Stomach (tissue), 9 donors: Measurements from ENCODE around the gene ZSCAN30. TPM values are rescaled to one million over a fixed set of nuclear protein-coding genes. Genes with fewer than 3 reads are reported as not detected.

Source experiments
- DNase-seq, 2 donors: peaks; one replicate each; pipeline versions ENCODE4 v3.0.0 to v3.0.0-alpha.2; 2013 to 2019
- H3K27ac ChIP-seq, 5 donors: fragments of 200-600 bp in 4 of 5; sonication (generic) in 4 of 5; one replicate each; pipeline ENCODE4 v1.5.1; 2013 to 2019; ENCODE audit warnings: mild to moderate bottlenecking in 1 of 5, moderate library complexity in 1 of 5
- H3K27me3 ChIP-seq, 3 donors: fragments of 200-600 bp; sonication (generic); one replicate each; pipeline ENCODE4 v1.5.1; 2017 to 2019; ENCODE audit warnings: mixed run types in 1 of 3
- H3K36me3 ChIP-seq, 4 donors: fragments of 200-600 bp; sonication (generic); 1 replicate in 3 of 4; 2 replicates in 1 of 4; pipeline ENCODE4 v1.5.1; 2016 to 2019
- H3K4me1 ChIP-seq, 4 donors: fragments of 200-600 bp; sonication (generic); one replicate each; pipeline ENCODE4 v1.5.1; 2016 to 2019
- H3K4me3 ChIP-seq, 4 donors: fragments of 200-600 bp; sonication (generic) in 3 of 4; one replicate each; pipeline ENCODE4 v1.5.1; 2016 to 2019; ENCODE audit warnings: mild to moderate bottlenecking in 1 of 4
- H3K9me3 ChIP-seq, 4 donors: fragments of 200-600 bp; sonication (generic); one replicate each; pipeline ENCODE4 v1.5.1; 2016 to 2019
- EP300 ChIP-seq: sonication (generic); formaldehyde crosslinking; IDR thresholded peaks from one replicate; pipeline ENCODE4 v1.6.1; 2017; ENCODE audit warnings: antibody characterized with exemption
- POLR2A ChIP-seq, 4 donors: fragments of 450-650 bp; IDR thresholded peaks; one replicate each; pipeline ENCODE4 v1.6.1; 2016; ENCODE audit warnings: antibody characterized with exemption in 4 of 4, control low read depth in 2 of 4, mild to moderate bottlenecking in 1 of 4, moderate library complexity in 1 of 4
- POLR2AphosphoS5 ChIP-seq, 3 donors: sonication (generic); formaldehyde crosslinking; IDR thresholded peaks; one replicate each; pipeline ENCODE4 v1.6.1; 2016; ENCODE audit warnings: antibody characterized with exemption in 3 of 3
- WGBS, 5 donors: extraction: QIAGEN DNeasy Blood & Tissue Kit in 3 of 5; methylation state at CpG; one replicate each; pipeline versions ENCODE4 v1.1.5 to v1.1.7; 2013 to 2018; 5-methylcytosine and 5-hydroxymethylcytosine counted together
- intact Hi-C: fragments of 100-400 bp; cut with DNase I; formaldehyde crosslinking; loops from one replicate; pipeline ENCODE4 v1.15.1; 2023; ENCODE audit warnings: low total_unique reads
- polyA plus RNA-seq, 3 donors: library from polyadenylated mRNA; stranded (reverse); fragments of 200-250 nt; gene quantifications; one replicate each; pipeline ENCODE4 v1.2.3, GENCODE V29; 2013
- total RNA-seq, 5 donors: library from RNA; depleted of rRNA; stranded (reverse); fragments of >200 nt; gene quantifications; one replicate each; pipeline versions ENCODE4 v1.1.0 to v1.2.3, GENCODE V29; 2014 to 2016
- TF ChIP-seq, protein P1 (sequence below), 7 experiments: fragments of 450-650 bp in 4 of 7; fragments of 200-600 bp in 3 of 7; sonication (generic) in 3 of 7; IDR thresholded peaks; one replicate each; pipeline ENCODE4 v1.5.1; 2016 to 2019; ENCODE audit warnings: antibody characterized with exemption in 7 of 7, control low read depth in 2 of 7, mild to moderate bottlenecking in 1 of 7
- donor health status: healthy with polysubstance abuse.
- donor health status: Bipolar disorder and iron deficiency.
- donor health status: healthy.

The ZSCAN30 gene
- total and polyA plus RNA-seq, 8 donors: 3.7 to 22.0 (median 9.6) TPM

DNA sequence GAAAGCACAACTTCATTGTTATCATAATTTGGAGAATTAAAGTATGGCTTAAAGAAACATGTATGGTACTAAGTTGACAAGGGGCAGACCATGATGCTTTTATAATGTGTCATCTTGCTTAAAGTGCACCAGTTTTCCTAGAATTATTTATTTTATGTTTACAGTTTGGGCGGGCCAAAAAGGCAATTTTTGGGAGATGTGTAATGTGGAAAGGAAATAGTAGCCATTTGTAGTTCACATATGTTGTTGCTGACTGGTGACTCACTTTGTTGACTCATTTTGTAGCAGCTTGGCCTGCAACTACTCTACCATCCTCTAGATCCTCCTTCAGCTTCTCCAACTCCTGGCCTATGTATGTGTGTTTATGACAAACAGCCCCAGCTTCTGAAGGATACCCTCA, 7.7 kb downstream of the ZSCAN30 start:
- Histone ChIP-seq H3K4me3 (no peak overlapping the region), H3K36me3 (peaks cover 0 to 20% (median 15%) of the 10 kb centered on the region in 4 donors), H3K4me1 (peaks cover 0 to 3% (median 0%) of the 10 kb centered on the region in 4 donors), H3K27me3 (no peaks in the 10 kb centered on the region), H3K27ac (no peak overlapping the region), H3K9me3 (peaks cover 0 to 5% (median 0%) of the 10 kb centered on the region in 4 donors)
- no peak for DNase-seq
- intact Hi-C loops: no loop called here
- 62 to 90% (median 84%) methylated on average over 1 of the region's 1 CpG for WGBS, 5 donors
- TF ChIP-seq POLR2AphosphoS5 (IDR thresholded peaks at IDR 0.05) (no peak), POLR2A (IDR thresholded peaks at IDR 0.05) (no peak), EP300 (no peak)
- TF ChIP-seq, protein P1, sequence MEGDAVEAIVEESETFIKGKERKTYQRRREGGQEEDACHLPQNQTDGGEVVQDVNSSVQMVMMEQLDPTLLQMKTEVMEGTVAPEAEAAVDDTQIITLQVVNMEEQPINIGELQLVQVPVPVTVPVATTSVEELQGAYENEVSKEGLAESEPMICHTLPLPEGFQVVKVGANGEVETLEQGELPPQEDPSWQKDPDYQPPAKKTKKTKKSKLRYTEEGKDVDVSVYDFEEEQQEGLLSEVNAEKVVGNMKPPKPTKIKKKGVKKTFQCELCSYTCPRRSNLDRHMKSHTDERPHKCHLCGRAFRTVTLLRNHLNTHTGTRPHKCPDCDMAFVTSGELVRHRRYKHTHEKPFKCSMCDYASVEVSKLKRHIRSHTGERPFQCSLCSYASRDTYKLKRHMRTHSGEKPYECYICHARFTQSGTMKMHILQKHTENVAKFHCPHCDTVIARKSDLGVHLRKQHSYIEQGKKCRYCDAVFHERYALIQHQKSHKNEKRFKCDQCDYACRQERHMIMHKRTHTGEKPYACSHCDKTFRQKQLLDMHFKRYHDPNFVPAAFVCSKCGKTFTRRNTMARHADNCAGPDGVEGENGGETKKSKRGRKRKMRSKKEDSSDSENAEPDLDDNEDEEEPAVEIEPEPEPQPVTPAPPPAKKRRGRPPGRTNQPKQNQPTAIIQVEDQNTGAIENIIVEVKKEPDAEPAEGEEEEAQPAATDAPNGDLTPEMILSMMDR (IDR thresholded peaks at IDR 0.05): no peak

DNA sequence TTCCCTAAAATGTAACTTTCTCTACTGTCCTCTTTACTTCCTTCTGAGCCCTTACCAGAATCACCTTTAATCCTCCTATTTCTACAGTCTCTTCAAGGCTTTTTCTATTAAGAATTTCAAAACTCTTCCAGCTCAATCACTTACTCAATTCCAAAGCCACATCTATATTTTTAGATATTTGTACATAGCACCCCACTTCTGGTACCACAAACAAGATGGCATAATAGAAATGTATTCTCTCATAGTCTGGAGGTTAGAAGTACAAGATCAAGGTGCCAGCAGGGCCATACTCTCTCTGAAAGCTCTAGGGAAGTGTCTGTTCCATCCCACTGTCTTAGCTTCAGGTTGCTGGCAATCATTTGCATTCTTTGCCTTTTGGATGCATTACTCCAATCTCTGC, 11.1 kb downstream of the ZSCAN30 start:
- H3K27ac ChIP-seq: no peak overlapping the region
- peaks cover 0 to 6% (median 0%) of the 10 kb centered on the region in 4 donors for H3K9me3 ChIP-seq
- peaks cover 0 to 3% (median 0%) of the 10 kb centered on the region in 4 donors for H3K4me1 ChIP-seq
- intact Hi-C loops: no loop called here
- no peak for DNase-seq
- H3K36me3 ChIP-seq: peaks cover 0 to 11% (median 9%) of the 10 kb centered on the region in 4 donors
- no peak for TF ChIP-seq EP300
- no peak for TF ChIP-seq POLR2AphosphoS5 (IDR thresholded peaks at IDR 0.05)
- no peak for TF ChIP-seq POLR2A (IDR thresholded peaks at IDR 0.05)
- TF ChIP-seq, protein P1 (IDR thresholded peaks at IDR 0.05): no peak
- no peak overlapping the region for H3K4me3 ChIP-seq
- H3K27me3 ChIP-seq: no peaks in the 10 kb centered on the region

DNA sequence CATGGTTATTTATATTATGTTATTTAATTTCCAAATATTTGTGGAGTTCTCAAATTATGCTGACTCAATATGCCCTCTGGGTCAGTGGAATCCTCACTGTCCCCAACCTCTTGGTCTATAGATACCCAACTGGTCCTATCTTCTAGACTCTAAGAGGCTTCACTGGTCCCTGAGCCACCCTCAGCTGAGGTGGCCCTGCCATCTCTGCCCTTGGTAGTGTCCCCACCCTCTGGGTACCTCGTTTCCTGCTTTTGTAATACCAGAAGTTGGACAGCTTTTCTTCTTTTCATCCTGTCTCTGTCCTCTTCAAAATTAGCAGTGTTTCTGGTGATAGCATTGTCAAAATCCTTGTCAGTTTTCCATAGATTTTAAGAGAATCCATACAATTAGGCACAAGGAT, 11.9 kb downstream of the ZSCAN30 start:
- no peak for DNase-seq
- Histone ChIP-seq H3K27me3 (no peaks in the 10 kb centered on the region), H3K4me1 (peaks cover 0 to 3% (median 0%) of the 10 kb centered on the region in 4 donors), H3K9me3 (peaks cover 0 to 6% (median 0%) of the 10 kb centered on the region in 4 donors), H3K27ac (no peak overlapping the region), H3K4me3 (no peak overlapping the region), H3K36me3 (peaks cover 0 to 2% (median under 1%) of the 10 kb centered on the region in 4 donors)
- TF ChIP-seq, protein P1 (IDR thresholded peaks at IDR 0.05): no peak
- TF ChIP-seq POLR2AphosphoS5 (IDR thresholded peaks at IDR 0.05) (no peak), EP300 (no peak)
- 73 to 90% (median 82%) methylated on average over 1 of the region's 1 CpG for WGBS, 5 donors
- intact Hi-C loops: no loop called here

DNA sequence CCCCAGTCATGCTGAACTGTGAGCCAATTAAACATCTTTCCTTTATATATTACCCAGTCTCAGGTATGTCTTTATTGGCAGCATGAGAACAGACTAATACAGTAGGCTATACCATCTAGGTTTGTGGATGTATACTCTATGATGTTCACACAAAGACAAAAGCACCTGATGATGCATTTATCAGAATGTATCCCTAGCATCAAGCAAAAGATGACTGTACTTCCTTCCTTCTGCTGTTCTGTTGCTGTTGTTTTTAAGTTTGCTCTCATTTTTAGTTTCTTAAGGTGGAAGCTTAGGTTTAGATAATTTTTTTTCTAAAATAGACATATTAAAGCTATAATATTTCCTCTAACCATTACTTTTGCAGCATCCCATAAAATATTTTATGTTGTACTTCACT, 12.4 kb downstream of the ZSCAN30 start:
- Histone ChIP-seq H3K36me3 (no peaks in the 10 kb centered on the region), H3K27me3 (no peaks in the 10 kb centered on the region), H3K4me1 (peaks cover 0 to 2% (median 0%) of the 10 kb centered on the region in 4 donors), H3K27ac (no peak overlapping the region), H3K9me3 (peaks cover 0 to 6% (median 0%) of the 10 kb centered on the region in 4 donors), H3K4me3 (no peak overlapping the region)
- intact Hi-C loops: no loop called here
- no peak for TF ChIP-seq POLR2A (IDR thresholded peaks at IDR 0.05)
- no peak for TF ChIP-seq EP300
- DNase-seq: no peak

DNA sequence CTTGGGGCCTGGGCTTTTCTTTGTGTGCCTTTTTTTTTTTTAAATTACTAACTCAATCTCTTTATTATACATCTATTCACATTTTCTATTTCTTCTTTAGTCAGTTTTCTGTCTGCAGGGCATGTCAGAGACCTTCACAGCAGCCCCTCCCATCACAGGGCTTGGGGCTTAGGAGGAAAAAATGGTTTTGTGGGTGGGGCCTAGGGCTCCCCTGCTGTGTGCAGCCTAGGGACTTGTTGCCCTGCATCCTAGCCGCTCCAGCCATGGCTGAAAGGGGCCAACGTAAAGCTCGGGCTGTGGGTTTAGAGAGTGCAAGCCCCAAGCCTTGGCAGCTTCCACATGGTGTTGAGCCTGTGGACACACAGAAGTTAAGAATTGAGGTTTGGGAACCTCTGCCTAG, 13.8 kb downstream of the ZSCAN30 start:
- TF ChIP-seq POLR2A (IDR thresholded peaks at IDR 0.05): no peak
- TF ChIP-seq POLR2AphosphoS5 (IDR thresholded peaks at IDR 0.05): no peak
- TF ChIP-seq, protein P1 (IDR thresholded peaks at IDR 0.05): no peak
- TF ChIP-seq EP300: no peak
- intact Hi-C loops: no loop called here
- no peak overlapping the region for H3K4me3 ChIP-seq
- 94 to 100% (median 97%) methylated on average over 3 of the region's 3 CpGs for WGBS, 5 donors
- no peak overlapping the region for H3K27ac ChIP-seq
- H3K9me3 ChIP-seq: peaks cover 0 to 13% (median 0%) of the 10 kb centered on the region in 4 donors
- no peak for DNase-seq
- no peaks in the 10 kb centered on the region for H3K4me1 ChIP-seq
- no peaks in the 10 kb centered on the region for H3K36me3 ChIP-seq
- no peaks in the 10 kb centered on the region for H3K27me3 ChIP-seq
